ENCODE results near the gene ALKBH6.

DNA sequence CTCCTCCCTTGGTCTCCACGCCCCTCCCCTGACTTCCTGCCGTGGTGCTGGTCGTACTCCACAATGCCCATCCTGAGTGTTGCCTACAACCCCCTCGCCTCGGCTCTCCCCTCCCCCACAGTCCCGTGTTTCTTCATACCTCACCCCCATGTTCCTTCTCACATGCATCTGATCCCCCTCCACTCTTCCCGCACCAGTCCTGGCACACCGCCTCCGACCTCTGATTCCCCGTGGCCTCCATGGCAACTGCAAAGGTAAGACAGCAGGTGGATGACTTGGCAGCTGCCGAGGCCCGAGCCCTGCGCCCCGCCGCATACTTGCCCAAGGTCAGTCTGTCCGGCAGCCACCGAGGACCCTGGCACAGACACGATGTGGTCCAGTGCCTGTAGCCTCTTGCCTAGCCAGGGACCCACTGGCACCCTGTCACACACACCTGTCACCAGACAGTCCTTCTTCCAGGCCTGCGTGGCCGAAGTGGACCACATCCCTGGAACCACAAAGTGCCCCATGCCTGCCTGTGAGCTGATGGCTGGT lies 35.1 kb downstream of the ALKBH6 start:
- TF ChIP-seq, protein P1, sequence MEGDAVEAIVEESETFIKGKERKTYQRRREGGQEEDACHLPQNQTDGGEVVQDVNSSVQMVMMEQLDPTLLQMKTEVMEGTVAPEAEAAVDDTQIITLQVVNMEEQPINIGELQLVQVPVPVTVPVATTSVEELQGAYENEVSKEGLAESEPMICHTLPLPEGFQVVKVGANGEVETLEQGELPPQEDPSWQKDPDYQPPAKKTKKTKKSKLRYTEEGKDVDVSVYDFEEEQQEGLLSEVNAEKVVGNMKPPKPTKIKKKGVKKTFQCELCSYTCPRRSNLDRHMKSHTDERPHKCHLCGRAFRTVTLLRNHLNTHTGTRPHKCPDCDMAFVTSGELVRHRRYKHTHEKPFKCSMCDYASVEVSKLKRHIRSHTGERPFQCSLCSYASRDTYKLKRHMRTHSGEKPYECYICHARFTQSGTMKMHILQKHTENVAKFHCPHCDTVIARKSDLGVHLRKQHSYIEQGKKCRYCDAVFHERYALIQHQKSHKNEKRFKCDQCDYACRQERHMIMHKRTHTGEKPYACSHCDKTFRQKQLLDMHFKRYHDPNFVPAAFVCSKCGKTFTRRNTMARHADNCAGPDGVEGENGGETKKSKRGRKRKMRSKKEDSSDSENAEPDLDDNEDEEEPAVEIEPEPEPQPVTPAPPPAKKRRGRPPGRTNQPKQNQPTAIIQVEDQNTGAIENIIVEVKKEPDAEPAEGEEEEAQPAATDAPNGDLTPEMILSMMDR (IDR thresholded peaks at IDR 0.05; ENCODE audit: poor library complexity): no peak
- TF ChIP-seq EZH2 (IDR thresholded peaks at IDR 0.05; ENCODE audit: borderline replicate concordance): no peak
